ENCODE data around the gene DNAJC18.

DNA sequence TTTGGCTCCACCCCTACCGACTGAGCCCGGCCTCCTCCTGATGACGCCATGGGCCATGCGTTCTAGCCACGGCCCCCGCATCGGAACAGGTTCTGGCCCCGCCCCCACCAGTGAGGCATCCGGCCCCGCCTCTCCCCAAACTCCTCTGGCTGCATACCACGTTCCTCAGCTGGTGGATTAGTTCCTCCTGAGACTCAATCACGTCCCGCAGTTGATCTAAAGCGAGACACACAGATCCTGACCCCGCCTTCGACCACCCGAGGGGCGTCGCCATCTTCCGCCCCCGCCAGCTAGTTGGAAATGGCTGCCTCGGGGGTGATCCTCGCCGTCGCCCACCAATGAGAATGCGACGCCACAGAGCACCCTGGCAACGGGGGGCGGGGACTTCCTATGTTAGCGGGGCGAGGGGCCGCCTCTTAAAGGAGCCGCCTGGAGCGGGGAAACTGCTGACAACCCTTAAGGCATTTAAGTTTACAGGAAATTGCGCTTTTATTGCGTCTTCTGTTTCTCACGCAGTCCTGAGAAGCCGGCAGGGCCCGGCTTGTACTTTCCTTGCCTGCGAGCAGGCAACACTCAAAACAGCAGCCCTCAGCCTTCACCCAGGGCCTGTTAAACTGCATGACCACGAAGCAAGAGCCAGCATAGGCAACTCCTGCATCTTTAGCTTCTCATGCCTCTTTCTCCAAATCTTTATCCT, 35.4 kb downstream of the DNAJC18 start, which contains the start of gene SPATA24:
- TF ChIP-seq, protein P1, sequence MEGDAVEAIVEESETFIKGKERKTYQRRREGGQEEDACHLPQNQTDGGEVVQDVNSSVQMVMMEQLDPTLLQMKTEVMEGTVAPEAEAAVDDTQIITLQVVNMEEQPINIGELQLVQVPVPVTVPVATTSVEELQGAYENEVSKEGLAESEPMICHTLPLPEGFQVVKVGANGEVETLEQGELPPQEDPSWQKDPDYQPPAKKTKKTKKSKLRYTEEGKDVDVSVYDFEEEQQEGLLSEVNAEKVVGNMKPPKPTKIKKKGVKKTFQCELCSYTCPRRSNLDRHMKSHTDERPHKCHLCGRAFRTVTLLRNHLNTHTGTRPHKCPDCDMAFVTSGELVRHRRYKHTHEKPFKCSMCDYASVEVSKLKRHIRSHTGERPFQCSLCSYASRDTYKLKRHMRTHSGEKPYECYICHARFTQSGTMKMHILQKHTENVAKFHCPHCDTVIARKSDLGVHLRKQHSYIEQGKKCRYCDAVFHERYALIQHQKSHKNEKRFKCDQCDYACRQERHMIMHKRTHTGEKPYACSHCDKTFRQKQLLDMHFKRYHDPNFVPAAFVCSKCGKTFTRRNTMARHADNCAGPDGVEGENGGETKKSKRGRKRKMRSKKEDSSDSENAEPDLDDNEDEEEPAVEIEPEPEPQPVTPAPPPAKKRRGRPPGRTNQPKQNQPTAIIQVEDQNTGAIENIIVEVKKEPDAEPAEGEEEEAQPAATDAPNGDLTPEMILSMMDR (IDR thresholded peaks at IDR 0.05) = no peak
- no peak for TF ChIP-seq EZH2 (IDR thresholded peaks at IDR 0.05; ENCODE audit: borderline replicate concordance, insufficient read depth, low read depth, low read length, poor library complexity, severe bottlenecking)

Data from B cell (primary cell).